MM.1S (cell line): Measurements from ENCODE around the gene SYNDIG1.

ENCODE experiments used
- EZH2 ChIP-seq: fragments of 300-600 bp; sonication (generic); optimal IDR thresholded peaks from 2 replicates; pipeline ENCODE3; 2017; ENCODE audit warnings: low read depth, mild to moderate bottlenecking, antibody characterized with exemption, low read length, mixed read lengths
- EZH2phosphoT487 ChIP-seq: fragments of 300-600 bp; sonication (generic); IDR thresholded peaks from 2 replicates; pipeline ENCODE4 v1.6.1; 2018; ENCODE audit warnings: antibody characterized with exemption, low read length
- TF ChIP-seq, protein P1 (sequence below): fragments of 300-600 bp; sonication (generic); IDR thresholded peaks from 2 replicates; pipeline ENCODE4 v1.5.1; 2016; ENCODE audit warnings: antibody characterized with exemption, low read length, mixed read lengths

GRCh38 chr20:24627926-24628325 is 158.5 kb downstream of the SYNDIG1 start:
- TF ChIP-seq, protein P1, sequence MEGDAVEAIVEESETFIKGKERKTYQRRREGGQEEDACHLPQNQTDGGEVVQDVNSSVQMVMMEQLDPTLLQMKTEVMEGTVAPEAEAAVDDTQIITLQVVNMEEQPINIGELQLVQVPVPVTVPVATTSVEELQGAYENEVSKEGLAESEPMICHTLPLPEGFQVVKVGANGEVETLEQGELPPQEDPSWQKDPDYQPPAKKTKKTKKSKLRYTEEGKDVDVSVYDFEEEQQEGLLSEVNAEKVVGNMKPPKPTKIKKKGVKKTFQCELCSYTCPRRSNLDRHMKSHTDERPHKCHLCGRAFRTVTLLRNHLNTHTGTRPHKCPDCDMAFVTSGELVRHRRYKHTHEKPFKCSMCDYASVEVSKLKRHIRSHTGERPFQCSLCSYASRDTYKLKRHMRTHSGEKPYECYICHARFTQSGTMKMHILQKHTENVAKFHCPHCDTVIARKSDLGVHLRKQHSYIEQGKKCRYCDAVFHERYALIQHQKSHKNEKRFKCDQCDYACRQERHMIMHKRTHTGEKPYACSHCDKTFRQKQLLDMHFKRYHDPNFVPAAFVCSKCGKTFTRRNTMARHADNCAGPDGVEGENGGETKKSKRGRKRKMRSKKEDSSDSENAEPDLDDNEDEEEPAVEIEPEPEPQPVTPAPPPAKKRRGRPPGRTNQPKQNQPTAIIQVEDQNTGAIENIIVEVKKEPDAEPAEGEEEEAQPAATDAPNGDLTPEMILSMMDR, result no peak
- TF ChIP-seq EZH2phosphoT487, result no peak
- no peak for TF ChIP-seq EZH2
